NCI-H2029 (cell line): Measurements from ENCODE around the gene HECA.
"Not testable (repeated sequence)": the region's sequence is repeated elsewhere in the genome, so short reads cannot be mapped to it uniquely, and the experiment has no call there.

ENCODE experiments used
- DNase-seq: peaks from one replicate; lab custom pipeline; 2025; lab: John Stamatoyannopoulos, UW

Gene HECA

DNA sequence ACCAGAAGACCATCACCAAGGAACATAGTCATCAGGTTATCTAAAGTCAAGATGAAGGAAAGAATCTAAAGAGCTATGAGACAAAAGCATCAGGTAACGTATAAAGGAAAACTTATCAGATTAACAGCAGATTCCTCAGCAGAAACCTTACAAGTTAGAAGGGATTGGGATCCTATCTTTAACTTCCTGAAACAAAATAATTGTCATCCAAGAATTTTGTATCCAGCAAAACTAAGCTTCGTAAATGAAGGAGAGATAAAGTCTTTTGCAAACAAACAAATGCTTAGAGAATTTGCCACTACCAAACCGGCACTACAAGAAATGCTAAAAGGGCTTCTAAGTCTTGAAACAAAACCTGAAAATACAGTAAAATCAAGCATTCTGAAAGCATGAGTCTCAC is 71.0 kb downstream of the HECA start:
- no peak for DNase-seq

DNA sequence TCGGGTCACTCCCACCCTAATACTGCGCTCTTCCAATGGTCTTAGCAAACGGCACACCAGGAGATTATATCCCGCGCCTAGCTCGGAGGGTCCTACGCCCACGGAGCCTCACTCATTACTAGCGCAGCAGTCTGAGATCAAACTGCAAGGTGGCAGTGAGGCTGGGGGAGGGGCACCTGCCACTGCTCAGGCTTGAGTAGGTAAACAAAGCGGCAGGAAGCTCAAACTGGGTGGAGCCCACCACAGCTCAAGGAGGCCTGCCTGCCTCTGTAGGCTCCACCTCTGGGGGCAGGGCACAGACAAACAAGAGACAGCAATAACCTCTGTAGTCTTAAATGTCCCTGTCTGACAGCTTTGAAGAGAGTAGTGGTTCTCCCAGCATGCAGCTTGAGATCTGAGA is 75.9 kb downstream of the HECA start:
- DNase-seq = not testable (repeated sequence)

- not testable (repeated sequence) for DNase-seq
Observed at GRCh38 chr6:139212460-139212859, 77.6 kb downstream of the HECA start.

- peak; percentile 60 for DNase-seq
Observed at GRCh38 chr6:139219271-139219729, 84.4 kb downstream of the HECA start.

- no peak for DNase-seq
Observed at GRCh38 chr6:139219746-139220145, 84.9 kb downstream of the HECA start.

GRCh38 chr6:139228387-139228786 is 93.5 kb downstream of the HECA start:
- DNase-seq = not testable (repeated sequence)
